ENCODE results near the gene ATXN7L1.

The ATXN7L1 gene

DNA sequence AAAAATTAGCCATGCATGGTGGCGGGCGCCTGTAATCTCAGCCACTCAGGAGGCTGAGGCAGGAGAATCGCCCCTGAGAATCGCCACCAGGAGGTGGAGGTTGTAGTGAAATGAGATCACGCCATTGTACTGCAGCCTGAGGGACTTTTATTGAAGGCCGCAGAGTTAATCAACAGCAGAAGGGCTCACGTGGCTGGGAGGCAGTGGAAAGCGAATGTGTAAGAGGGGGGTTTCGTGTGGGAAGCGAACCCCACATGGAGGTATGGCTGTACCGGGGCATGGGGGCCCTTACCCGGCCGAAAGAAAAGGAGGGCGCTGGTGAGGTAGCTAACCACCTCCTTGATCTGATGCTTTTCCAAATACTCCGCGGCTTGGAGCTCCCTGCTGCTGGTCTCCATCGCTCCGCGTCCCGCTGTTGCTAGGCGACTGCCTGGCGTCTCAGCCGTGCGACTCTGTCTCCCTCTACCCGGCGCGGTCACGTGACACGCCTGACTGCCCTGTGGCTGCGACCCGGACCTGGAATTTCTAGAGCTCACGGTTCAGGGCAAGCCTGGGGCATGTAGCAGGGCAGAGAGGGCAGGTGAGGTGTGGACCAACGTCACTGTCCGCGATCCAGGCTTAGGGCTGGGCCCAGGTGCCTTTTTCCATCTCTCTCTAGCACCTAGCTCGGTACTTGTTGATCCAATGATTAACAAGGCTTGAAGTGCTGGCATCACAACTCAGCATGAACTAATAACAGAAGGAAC is 295.2 kb downstream of the ATXN7L1 start, which contains the start of gene EFCAB10:
Gene EFCAB10, minus strand, starts transcription at position 428 of the 746 bp plus-strand sequence. Its CDS starts 30 bp downstream, at position 398.
- Histone ChIP-seq H2AFZ (ENCODE audit: low read depth, low read length) (peak within 1 kb of the TSS; percentile 98), H3K27ac (ENCODE audit: low read length) (no peak within 1 kb of the TSS), H3K4me3 (ENCODE audit: low read length) (peak within 1 kb of the TSS; percentile 90), H3K79me2 (ENCODE audit: low read length) (no peaks in the 10 kb centered on the region), H4K20me1 (ENCODE audit: insufficient read depth, low read length) (no peaks in the 10 kb centered on the region), H3K4me2 (ENCODE audit: low read length) (peak within 1 kb of the TSS; percentile 88), H3K36me3 (replicated peaks; ENCODE audit: low read depth, low read length) (no peaks in the 10 kb centered on the region), H3K9ac (ENCODE audit: low read length) (peak within 1 kb of the TSS; percentile 51), H3K9me3 (ENCODE audit: insufficient read depth, low read length) (no peaks in the 10 kb centered on the region), H3K4me1 (ENCODE audit: low read length) (peaks cover 4% of the 10 kb centered on the region; the same call in 1 of the 2 replicates), H3K27me3 (ENCODE audit: low read depth, low read length) (no peaks in the 10 kb centered on the region)
- TF ChIP-seq EZH2phosphoT487 (IDR thresholded peaks at IDR 0.05; ENCODE audit: low read depth), result no peak
- TF ChIP-seq, protein P1, sequence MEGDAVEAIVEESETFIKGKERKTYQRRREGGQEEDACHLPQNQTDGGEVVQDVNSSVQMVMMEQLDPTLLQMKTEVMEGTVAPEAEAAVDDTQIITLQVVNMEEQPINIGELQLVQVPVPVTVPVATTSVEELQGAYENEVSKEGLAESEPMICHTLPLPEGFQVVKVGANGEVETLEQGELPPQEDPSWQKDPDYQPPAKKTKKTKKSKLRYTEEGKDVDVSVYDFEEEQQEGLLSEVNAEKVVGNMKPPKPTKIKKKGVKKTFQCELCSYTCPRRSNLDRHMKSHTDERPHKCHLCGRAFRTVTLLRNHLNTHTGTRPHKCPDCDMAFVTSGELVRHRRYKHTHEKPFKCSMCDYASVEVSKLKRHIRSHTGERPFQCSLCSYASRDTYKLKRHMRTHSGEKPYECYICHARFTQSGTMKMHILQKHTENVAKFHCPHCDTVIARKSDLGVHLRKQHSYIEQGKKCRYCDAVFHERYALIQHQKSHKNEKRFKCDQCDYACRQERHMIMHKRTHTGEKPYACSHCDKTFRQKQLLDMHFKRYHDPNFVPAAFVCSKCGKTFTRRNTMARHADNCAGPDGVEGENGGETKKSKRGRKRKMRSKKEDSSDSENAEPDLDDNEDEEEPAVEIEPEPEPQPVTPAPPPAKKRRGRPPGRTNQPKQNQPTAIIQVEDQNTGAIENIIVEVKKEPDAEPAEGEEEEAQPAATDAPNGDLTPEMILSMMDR (IDR thresholded peaks at IDR 0.05; ENCODE audit: low read depth, low read length), result no peak; the same call in 1 of the 2 replicates

- Histone ChIP-seq H3K4me1 (ENCODE audit: low read length) (peaks cover 4% of the 10 kb centered on the region; the same call in 1 of the 2 replicates), H3K36me3 (replicated peaks; ENCODE audit: low read depth, low read length) (no peaks in the 10 kb centered on the region), H3K9me3 (ENCODE audit: insufficient read depth, low read length) (no peaks in the 10 kb centered on the region), H3K27me3 (ENCODE audit: low read depth, low read length) (no peaks in the 10 kb centered on the region), H3K9ac (ENCODE audit: low read length) (no peak overlapping the region), H3K4me2 (ENCODE audit: low read length) (peak overlapping the region; percentile 88), H2AFZ (ENCODE audit: low read depth, low read length) (no peak overlapping the region), H3K4me3 (ENCODE audit: low read length) (peak overlapping the region; percentile 90), H3K27ac (ENCODE audit: low read length) (no peak overlapping the region), H4K20me1 (ENCODE audit: insufficient read depth, low read length) (no peaks in the 10 kb centered on the region), H3K79me2 (ENCODE audit: low read length) (no peaks in the 10 kb centered on the region)
- TF ChIP-seq, protein P1 (IDR thresholded peaks at IDR 0.05; ENCODE audit: low read depth, low read length), result peak; percentile 29
- TF ChIP-seq EZH2phosphoT487 (IDR thresholded peaks at IDR 0.05; ENCODE audit: low read depth), result no peak
These were observed 296.2 kb downstream of the ATXN7L1 start for GRCh38 chr7:105580022-105580740.

GRCh38 chr7:105578496-105578895 is 297.9 kb downstream of the ATXN7L1 start:
- H3K27ac ChIP-seq (ENCODE audit: low read length), result no peak overlapping the region
- H4K20me1 ChIP-seq (ENCODE audit: insufficient read depth, low read length), result no peaks in the 10 kb centered on the region
- H3K79me2 ChIP-seq (ENCODE audit: low read length), result no peaks in the 10 kb centered on the region
- H3K27me3 ChIP-seq (ENCODE audit: low read depth, low read length), result no peaks in the 10 kb centered on the region
- no peak overlapping the region for H3K4me2 ChIP-seq (ENCODE audit: low read length)
- no peak overlapping the region for H3K4me3 ChIP-seq (ENCODE audit: low read length)
- no peak overlapping the region for H2AFZ ChIP-seq (ENCODE audit: low read depth, low read length)
- H3K9ac ChIP-seq (ENCODE audit: low read length), result no peak overlapping the region
- TF ChIP-seq, protein P1 (IDR thresholded peaks at IDR 0.05; ENCODE audit: low read depth, low read length), result no peak
- TF ChIP-seq EZH2phosphoT487 (IDR thresholded peaks at IDR 0.05; ENCODE audit: low read depth), result no peak
- no peaks in the 10 kb centered on the region for H3K9me3 ChIP-seq (ENCODE audit: insufficient read depth, low read length)
- H3K4me1 ChIP-seq (ENCODE audit: low read length), result peaks cover 4% of the 10 kb centered on the region; the same call in 1 of the 2 replicates
- H3K36me3 ChIP-seq (replicated peaks; ENCODE audit: low read depth, low read length), result no peaks in the 10 kb centered on the region

DNA sequence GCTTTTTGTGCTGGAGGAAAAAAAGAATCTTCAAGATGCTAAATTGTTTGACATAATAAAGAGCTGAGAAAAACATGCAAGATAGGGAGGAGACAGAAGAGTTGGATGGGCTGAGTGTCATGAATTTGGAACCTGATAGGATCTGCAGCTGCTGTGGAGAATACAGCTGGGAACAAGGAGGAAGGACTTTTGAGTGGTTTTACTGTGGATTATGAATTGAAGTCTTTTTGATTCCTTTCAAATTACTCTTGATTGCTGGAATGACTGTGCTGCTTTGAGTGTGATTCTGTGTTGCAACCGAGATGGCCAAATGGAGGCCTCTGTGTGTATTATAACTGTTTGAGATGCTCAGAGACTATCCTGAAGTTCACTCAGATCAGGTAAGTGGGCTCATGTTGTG is 299.1 kb downstream of the ATXN7L1 start:
- no peak overlapping the region for H3K27ac ChIP-seq (ENCODE audit: low read length)
- H3K9ac ChIP-seq (ENCODE audit: low read length), result no peak overlapping the region
- no peak overlapping the region for H3K4me2 ChIP-seq (ENCODE audit: low read length)
- no peak overlapping the region for H2AFZ ChIP-seq (ENCODE audit: low read depth, low read length)
- H3K27me3 ChIP-seq (ENCODE audit: low read depth, low read length), result no peaks in the 10 kb centered on the region
- H4K20me1 ChIP-seq (ENCODE audit: insufficient read depth, low read length), result no peaks in the 10 kb centered on the region
- H3K4me1 ChIP-seq (ENCODE audit: low read length), result peaks cover 4% of the 10 kb centered on the region; the same call in 1 of the 2 replicates
- no peaks in the 10 kb centered on the region for H3K9me3 ChIP-seq (ENCODE audit: insufficient read depth, low read length)
- TF ChIP-seq, protein P1 (IDR thresholded peaks at IDR 0.05; ENCODE audit: low read depth, low read length), result no peak
- no peak for TF ChIP-seq EZH2phosphoT487 (IDR thresholded peaks at IDR 0.05; ENCODE audit: low read depth)
- no peak overlapping the region for H3K4me3 ChIP-seq (ENCODE audit: low read length)
- H3K79me2 ChIP-seq (ENCODE audit: low read length), result no peaks in the 10 kb centered on the region
- H3K36me3 ChIP-seq (replicated peaks; ENCODE audit: low read depth, low read length), result peaks cover 3% of the 10 kb centered on the region

Measured in OCI-LY3 (cell line).